HCT116 (cell line): ENCODE measurements around the gene OCA2. TPM values are rescaled to one million over a fixed set of nuclear protein-coding genes. Genes with fewer than 3 reads are reported as not detected.

Experiments
- ATAC-seq: fragments of 200-7000 bp; cut with Tn5 transposase; 2 replicates; pipeline ENCODE4 v1.9.1; 2020; ENCODE audit warnings: mild to moderate bottlenecking, moderate library complexity
- BruUV-seq: library from RNA; stranded (reverse); fragments of 400-500 nt; replicated peaks from 2 replicates; lab custom pipeline; 2021; lab: Mats Ljungman, UMichigan
- CTCF ChIA-PET: fragments of 300-600 bp; sonication (Branson Sonifier 250); formaldehyde crosslinking; loops from one replicate; lab custom pipeline; 2021; ENCODE audit warnings: antibody characterized with exemption; lab: Charles Lee
- POLR2A ChIA-PET: fragments of 300-600, 350-600 bp; sonication (Branson Sonifier 250); formaldehyde crosslinking; loops from one replicate; lab custom pipeline; 2021; ENCODE audit warnings: antibody characterized with exemption; lab: Charles Lee
- RAD21 ChIA-PET, 2 experiments: fragments of 300-600 bp; sonication (Branson Sonifier 250); formaldehyde crosslinking; loops; one replicate each; lab custom pipeline; 2023; ENCODE audit warnings: low total read pairs in 2 of 2; ENCODE audit not compliant: uncharacterized antibody in 2 of 2, unreplicated experiment in 2 of 2, low non-redundant PET in 1 of 2; lab: Charles Lee
- DNase-seq: peaks from one replicate; pipeline ENCODE4 v3.0.0-alpha.2; 2010; ENCODE audit warnings: low read depth, low spot score
- H2AFZ ChIP-seq: fragments of 200-600 bp; shearing (Covaris generic), sonication (generic); 2 replicates; pipeline ENCODE4 v1.6.1; 2017; ENCODE audit warnings: low read depth, mixed run types, mixed read lengths, antibody characterized with exemption, low read length; ENCODE audit not compliant: poor library complexity, severe bottlenecking
- H3K27ac ChIP-seq: 2 replicates; pipeline ENCODE4 v1.5.1; 2012; ENCODE audit warnings: low read depth, low read length
- H3K27me3 ChIP-seq: fragments of 200-600 bp; sonication (generic); 2 replicates; pipeline ENCODE4 v1.6.1; 2016; ENCODE audit warnings: mixed run types, low read length, mixed read lengths; ENCODE audit not compliant: insufficient read depth
- H3K36me3 ChIP-seq, 2 experiments: fragments of 200-500 bp in 1 of 2; fragments of 200-600 bp in 1 of 2; sonication (Bioruptor generic) in 1 of 2; sonication (generic) in 1 of 2; 2 replicates each; pipeline versions ENCODE4 v1.5.1 to v1.6.1; 2014 to 2016; ENCODE audit warnings: low read length in 2 of 2, inconsistent platforms in 1 of 2, mixed read lengths in 1 of 2, mixed run types in 1 of 2; ENCODE audit not compliant: insufficient read depth in 2 of 2, control insufficient read depth in 1 of 2
- H3K4me1 ChIP-seq, 2 experiments: fragments of 200-600 bp in 1 of 2; sonication (generic) in 1 of 2; 2 replicates each; pipeline versions ENCODE4 v1.5.1 to v1.6.1; 2012 to 2017; ENCODE audit warnings: low read length in 2 of 2, inconsistent platforms in 1 of 2, mild to moderate bottlenecking in 1 of 2, mixed read lengths in 1 of 2, mixed run types in 1 of 2, moderate library complexity in 1 of 2; ENCODE audit not compliant: insufficient read depth in 2 of 2, control insufficient read depth in 1 of 2
- H3K4me2 ChIP-seq: fragments of 200-600 bp; sonication (generic); 2 replicates; pipeline ENCODE4 v1.6.1; 2017; ENCODE audit warnings: mixed run types, low read length, mixed read lengths
- H3K4me3 ChIP-seq, 2 experiments: fragments of 200-600 bp in 1 of 2; sonication (generic) in 1 of 2; replicated peaks in 1 of 2; 2 replicates each; pipeline ENCODE4 v1.5.1; 2011 to 2016; ENCODE audit warnings: low read length in 2 of 2, control low read depth in 1 of 2, low read depth in 1 of 2, mild to moderate bottlenecking in 1 of 2, mixed read lengths in 1 of 2, mixed run types in 1 of 2
- H3K79me2 ChIP-seq: fragments of 200-600 bp; sonication (generic); 2 replicates; pipeline ENCODE4 v1.6.1; 2017; ENCODE audit warnings: mild to moderate bottlenecking, mixed run types, low read length, moderate library complexity, mixed read lengths; ENCODE audit not compliant: insufficient read depth
- H3K9ac ChIP-seq: fragments of 200-600 bp; sonication (generic); 2 replicates; pipeline ENCODE4 v1.6.1; 2016; ENCODE audit warnings: low read length, mixed read lengths
- H3K9me2 ChIP-seq: fragments of 200-600 bp; sonication (generic), shearing (Covaris generic); 2 replicates; pipeline ENCODE4 v1.6.1; 2017; ENCODE audit warnings: mixed run types, mild to moderate bottlenecking, moderate library complexity; ENCODE audit not compliant: insufficient read depth
- H3K9me3 ChIP-seq, 2 experiments: fragments of 200-500 bp in 1 of 2; fragments of 200-600 bp in 1 of 2; sonication (Bioruptor generic) in 1 of 2; sonication (generic) in 1 of 2; 2 replicates each; pipeline ENCODE4 v1.6.1; 2014 to 2017; ENCODE audit warnings: low read length in 2 of 2, mixed read lengths in 2 of 2, inconsistent platforms in 1 of 2, low read depth in 1 of 2, mild to moderate bottlenecking in 1 of 2, mixed run types in 1 of 2, moderate library complexity in 1 of 2; ENCODE audit not compliant: control insufficient read depth in 1 of 2, insufficient read depth in 1 of 2
- H4K20me1 ChIP-seq: fragments of 200-600 bp; sonication (generic), shearing (Covaris generic); 2 replicates; pipeline ENCODE4 v1.6.1; 2017; ENCODE audit warnings: mixed run types, mild to moderate bottlenecking, moderate library complexity; ENCODE audit not compliant: insufficient read depth
- ATF3 ChIP-seq: IDR thresholded peaks from 2 replicates; pipeline ENCODE4 v1.6.1; 2012
- CEBPB ChIP-seq: IDR thresholded peaks from 2 replicates; pipeline ENCODE4 v1.6.1; 2012; ENCODE audit warnings: low read depth
- FOSL1 ChIP-seq: IDR thresholded peaks from 2 replicates; pipeline ENCODE4 v1.6.1; 2012; ENCODE audit warnings: low read depth
- JUND ChIP-seq: IDR thresholded peaks from 2 replicates; pipeline ENCODE4 v1.6.1; 2012
- POLR2A ChIP-seq: IDR thresholded peaks from 2 replicates; pipeline ENCODE4 v1.7.0; 2011; ENCODE audit warnings: borderline replicate concordance; ENCODE audit not compliant: insufficient read depth, insufficient read length; ENCODE audit errors: extremely low read depth
- POLR2AphosphoS5 ChIP-seq: IDR thresholded peaks from 2 replicates; pipeline ENCODE4 v1.6.1; 2011; ENCODE audit warnings: mild to moderate bottlenecking, low read depth, low read length, moderate library complexity
- RAD21 ChIP-seq: IDR thresholded peaks from 2 replicates; pipeline ENCODE4 v1.6.1; 2012; ENCODE audit warnings: low read depth, mild to moderate bottlenecking
- SIN3A ChIP-seq: IDR thresholded peaks from 2 replicates; pipeline ENCODE4 v1.6.1; 2012; ENCODE audit warnings: low read depth
- SP1 ChIP-seq: IDR thresholded peaks from 2 replicates; pipeline ENCODE4 v1.6.1; 2012; ENCODE audit warnings: low read depth
- SRF ChIP-seq: IDR thresholded peaks from 2 replicates; pipeline ENCODE4 v1.6.1; 2012; ENCODE audit warnings: low read depth
- TCF7L2 ChIP-seq: IDR thresholded peaks from 2 replicates; pipeline ENCODE4 v1.7.0; 2011; ENCODE audit warnings: borderline replicate concordance, inconsistent platforms; ENCODE audit not compliant: insufficient read depth, insufficient read length; ENCODE audit errors: extremely low read depth
- YY1 ChIP-seq: IDR thresholded peaks from 2 replicates; pipeline ENCODE4 v1.6.1; 2011; ENCODE audit warnings: low read length, low read depth, moderate library complexity, mild to moderate bottlenecking; ENCODE audit not compliant: insufficient replicate concordance; ENCODE audit errors: extremely low read depth
- ZNF274 ChIP-seq: fragments of 200-500 bp; sonication (Bioruptor generic); IDR thresholded peaks from 2 replicates; pipeline ENCODE4 v1.6.1; 2014; ENCODE audit warnings: mild to moderate bottlenecking, low read depth, low read length, inconsistent platforms
- intact Hi-C: fragments of 100-400 bp; cut with micrococcal nuclease; formaldehyde crosslinking; loops from 2 replicates; pipeline ENCODE4 v1.10.0; 2022
- total RNA-seq: library from RNA; stranded (reverse); gene quantifications from one replicate; pipeline ENCODE4 v1.2.1, GENCODE V29; 2021; ENCODE audit not compliant: unreplicated experiment

The OCA2 gene
- total RNA-seq, 1 experiment from 2014 or later: not detected

DNA sequence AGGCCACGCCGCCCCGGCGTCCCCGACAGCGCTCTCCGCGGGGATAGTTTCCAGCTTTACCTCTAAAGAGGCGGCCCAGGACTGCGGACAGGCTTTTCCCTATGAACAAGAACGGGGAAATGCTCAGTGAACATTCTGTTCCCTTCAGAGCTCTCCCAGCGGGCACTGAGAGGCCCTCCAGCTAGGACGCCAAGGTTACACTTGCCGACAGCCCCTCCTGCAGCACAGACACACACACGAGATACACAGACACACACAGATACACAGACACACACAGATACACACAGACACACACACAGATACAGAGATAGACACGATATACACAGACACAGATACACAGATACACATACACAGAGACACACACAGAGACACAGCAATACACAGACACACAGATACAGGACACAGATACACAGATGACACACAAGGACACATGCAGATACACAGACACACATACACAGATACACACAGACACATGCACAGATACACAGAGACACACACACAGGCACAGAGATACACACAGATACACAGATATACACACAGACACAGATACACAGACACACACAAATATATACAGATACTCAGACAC is 533 bp upstream of the OCA2 start:
- H3K27me3 ChIP-seq: no peaks in the 10 kb centered on the region
- CTCF ChIA-PET: interaction anchor here (0.7 kb wide), 1 partner anchor 8 kb away, joined by 4 read pairs; no protein-coding TSS in a partner anchor
- RAD21 ChIA-PET: no interaction called here

GRCh38 chr15:28098360-28098765 is 752 bp downstream of the OCA2 start:
- Histone ChIP-seq H3K9me3 (no peaks in the 10 kb centered on the region), H3K4me3 (no peak overlapping the region), H2AFZ (no peak overlapping the region), H3K79me2 (no peaks in the 10 kb centered on the region), H3K36me3 (no peaks in the 10 kb centered on the region), H4K20me1 (no peaks in the 10 kb centered on the region), H3K27me3 (no peaks in the 10 kb centered on the region), H3K9ac (no peak overlapping the region), H3K9me2 (no peaks in the 10 kb centered on the region), H3K4me2 (no peak overlapping the region), H3K4me1 (peaks cover 3 to 9% of the 10 kb centered on the region in 2 experiments; a peak in 3 of 4 replicates), H3K27ac (no peak overlapping the region)
- intact Hi-C loops: no loop called here
- ChIA-PET POLR2A (no interaction called here), CTCF (no interaction called here), RAD21 (no interaction called here)
- TF ChIP-seq JUND: no peak
- TF ChIP-seq CEBPB: no peak
- no peak for TF ChIP-seq SIN3A
- TF ChIP-seq ZNF274: no peak
- TF ChIP-seq POLR2A: no peak
- no peak for TF ChIP-seq FOSL1
- no peak for TF ChIP-seq POLR2AphosphoS5
- ATAC-seq (no peak), DNase-seq (no peak)
- no TSS peak for BruUV-seq

More for the DNA sequence above, 533 bp upstream of the OCA2 start:
- no peak overlapping the region for H3K4me3 ChIP-seq
- H4K20me1 ChIP-seq: no peaks in the 10 kb centered on the region
- TF ChIP-seq YY1: no peak
- TF ChIP-seq CEBPB: no peak
- no peak for TF ChIP-seq JUND
- no peak for TF ChIP-seq ATF3
- TF ChIP-seq RAD21: no peak
- TF ChIP-seq ZNF274: no peak
- no peak for TF ChIP-seq SP1
- no peak for TF ChIP-seq TCF7L2
- TF ChIP-seq SRF: no peak
- ATAC-seq: no peak
- no TSS peak for BruUV-seq
- no peaks in the 10 kb centered on the region for H3K36me3 ChIP-seq
- H2AFZ ChIP-seq: no peak overlapping the region
- H3K9me2 ChIP-seq: no peaks in the 10 kb centered on the region
- POLR2A ChIA-PET: no interaction called here
- H3K4me1 ChIP-seq: peaks cover 3 to 9% of the 10 kb centered on the region in 2 experiments; a peak in 3 of 4 replicates
- no peak overlapping the region for H3K4me2 ChIP-seq
- intact Hi-C loops: no loop called here
- no peaks in the 10 kb centered on the region for H3K79me2 ChIP-seq
- H3K9me3 ChIP-seq: no peaks in the 10 kb centered on the region
- no peak overlapping the region for H3K9ac ChIP-seq
- no peak for DNase-seq
- H3K27ac ChIP-seq: no peak overlapping the region
